Endodermal cell (in vitro differentiated cells): Measurements from ENCODE around the gene GSG1L. TPM values are rescaled to one million over a fixed set of nuclear protein-coding genes. Genes with fewer than 3 reads are reported as not detected.

Experiments used
- DNase-seq: peaks from one replicate; pipeline ENCODE4 v3.0.0-alpha.2; 2017
- H3K27ac ChIP-seq: 2 replicates; pipeline ENCODE4 v1.5.1; 2013; ENCODE audit warnings: mild to moderate bottlenecking, low read depth, low read length, moderate library complexity
- H3K27me3 ChIP-seq: 2 replicates; pipeline ENCODE4 v1.6.1; 2013; ENCODE audit warnings: mild to moderate bottlenecking, low read length, moderate library complexity; ENCODE audit not compliant: insufficient read depth, control insufficient read depth, poor library complexity, severe bottlenecking
- H3K36me3 ChIP-seq: 2 replicates; pipeline ENCODE4 v1.7.0; 2013; ENCODE audit warnings: mild to moderate bottlenecking, low read length, moderate library complexity; ENCODE audit not compliant: control insufficient read depth, insufficient read depth
- H3K4me1 ChIP-seq: one replicate; pipeline ENCODE4 v1.7.0; 2013; ENCODE audit warnings: low read length; ENCODE audit not compliant: control insufficient read depth, insufficient read depth
- H3K4me3 ChIP-seq: 2 replicates; pipeline ENCODE4 v1.5.1; 2013; ENCODE audit warnings: mild to moderate bottlenecking, low read length, moderate library complexity
- H3K9ac ChIP-seq: 2 replicates; pipeline ENCODE4 v1.6.1; 2013; ENCODE audit warnings: mild to moderate bottlenecking, low read length, moderate library complexity; ENCODE audit not compliant: poor library complexity, severe bottlenecking; ENCODE audit errors: extremely low read depth
- H3K9me3 ChIP-seq: 2 replicates; pipeline ENCODE4 v1.6.1; 2013; ENCODE audit warnings: mild to moderate bottlenecking, low read length, moderate library complexity; ENCODE audit not compliant: control insufficient read depth
- H3K27ac Mint-ChIP-seq: 2 replicates; pipeline ENCODE4 v1.8.0; 2020; ENCODE audit warnings: mixed read lengths
- H3K27me3 Mint-ChIP-seq: 2 replicates; pipeline ENCODE4 v1.8.0; 2021; ENCODE audit warnings: mild to moderate bottlenecking, mixed read lengths; ENCODE audit not compliant: insufficient read depth
- H3K36me3 Mint-ChIP-seq: 2 replicates; pipeline ENCODE4 v1.8.0; 2020; ENCODE audit warnings: low read depth, mixed read lengths
- H3K4me1 Mint-ChIP-seq: 2 replicates; pipeline ENCODE4 v1.8.0; 2020; ENCODE audit warnings: mixed read lengths
- H3K4me3 Mint-ChIP-seq: 2 replicates; pipeline ENCODE4 v1.8.0; 2020; ENCODE audit warnings: mild to moderate bottlenecking, moderate library complexity, mixed read lengths
- H3K9me3 Mint-ChIP-seq: 2 replicates; pipeline ENCODE4 v1.8.0; 2020; ENCODE audit warnings: mild to moderate bottlenecking, mixed read lengths
- WGBS, 2 experiments: methylation state at CpG; one replicate each; pipeline versions ENCODE4 v1.1.5 to v1.1.7; 2013; ENCODE audit warnings: missing lambda C conversion rate in 2 of 2, mixed read lengths in 1 of 2; ENCODE audit not compliant: insufficient coverage in 1 of 2, insufficient read length in 1 of 2; 5-methylcytosine and 5-hydroxymethylcytosine counted together
- total RNA-seq, 2 donors: library from RNA; stranded (reverse); fragmentation: NEBNext Ultra II Directional in 1 of 2; extraction: Animal tissue kit (Norgen Biotek cat#: 25700) in 1 of 2; gene quantifications; 2 replicates in 1 of 2; 3 replicates in 1 of 2; pipeline ENCODE4 v1.2.1, GENCODE V29; 2021
- TF ChIP-seq, protein P1 (sequence below): fragments of 200-600 bp; sonication (generic); conservative IDR thresholded peaks from 2 replicates; pipeline ENCODE4 v1.5.0; 2021; ENCODE audit warnings: antibody characterized with exemption, mild to moderate bottlenecking

Gene GSG1L
- total RNA-seq, 2 donors from 2014 or later, result 0.24 TPM; not detected in 1

DNA sequence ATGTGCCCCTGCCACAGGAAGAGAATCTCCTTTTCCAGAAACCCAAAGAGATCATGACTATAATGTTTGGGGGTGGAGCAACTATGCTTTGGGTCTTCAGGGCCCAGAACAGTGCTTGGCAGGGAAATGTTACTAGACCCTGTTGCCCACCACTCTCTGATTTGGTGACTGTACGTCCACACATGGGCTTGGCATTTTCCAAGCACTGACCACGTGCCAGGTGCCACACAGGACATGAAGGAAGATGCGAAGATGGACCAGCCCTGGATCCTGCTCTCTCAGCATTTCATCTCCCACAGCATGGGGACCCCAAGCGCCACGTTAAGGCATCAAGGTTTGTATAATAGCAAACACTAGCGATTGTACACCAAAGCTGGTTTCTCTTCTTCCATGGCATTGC lies 50.1 kb downstream of the GSG1L start:
- Histone ChIP-seq H3K27me3 (peaks cover 44% of the 10 kb centered on the region), H3K9ac (no peak overlapping the region), H3K4me1 (no peaks in the 10 kb centered on the region), H3K4me3 (no peak overlapping the region), H3K36me3 (no peaks in the 10 kb centered on the region), H3K9me3 (no peaks in the 10 kb centered on the region), H3K27ac (no peak overlapping the region)
- Mint-ChIP-seq H3K27ac (no peak overlapping the region), H3K27me3 (peaks cover 35% of the 10 kb centered on the region), H3K9me3 (peaks cover 2% of the 10 kb centered on the region), H3K4me1 (no peaks in the 10 kb centered on the region), H3K36me3 (no peaks in the 10 kb centered on the region), H3K4me3 (no peak overlapping the region)
- 75 to 81% methylated on average over 6 of the region's 6 CpGs for WGBS, 2 experiments
- DNase-seq, result no peak
- TF ChIP-seq, protein P1, sequence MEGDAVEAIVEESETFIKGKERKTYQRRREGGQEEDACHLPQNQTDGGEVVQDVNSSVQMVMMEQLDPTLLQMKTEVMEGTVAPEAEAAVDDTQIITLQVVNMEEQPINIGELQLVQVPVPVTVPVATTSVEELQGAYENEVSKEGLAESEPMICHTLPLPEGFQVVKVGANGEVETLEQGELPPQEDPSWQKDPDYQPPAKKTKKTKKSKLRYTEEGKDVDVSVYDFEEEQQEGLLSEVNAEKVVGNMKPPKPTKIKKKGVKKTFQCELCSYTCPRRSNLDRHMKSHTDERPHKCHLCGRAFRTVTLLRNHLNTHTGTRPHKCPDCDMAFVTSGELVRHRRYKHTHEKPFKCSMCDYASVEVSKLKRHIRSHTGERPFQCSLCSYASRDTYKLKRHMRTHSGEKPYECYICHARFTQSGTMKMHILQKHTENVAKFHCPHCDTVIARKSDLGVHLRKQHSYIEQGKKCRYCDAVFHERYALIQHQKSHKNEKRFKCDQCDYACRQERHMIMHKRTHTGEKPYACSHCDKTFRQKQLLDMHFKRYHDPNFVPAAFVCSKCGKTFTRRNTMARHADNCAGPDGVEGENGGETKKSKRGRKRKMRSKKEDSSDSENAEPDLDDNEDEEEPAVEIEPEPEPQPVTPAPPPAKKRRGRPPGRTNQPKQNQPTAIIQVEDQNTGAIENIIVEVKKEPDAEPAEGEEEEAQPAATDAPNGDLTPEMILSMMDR, result no peak

DNA sequence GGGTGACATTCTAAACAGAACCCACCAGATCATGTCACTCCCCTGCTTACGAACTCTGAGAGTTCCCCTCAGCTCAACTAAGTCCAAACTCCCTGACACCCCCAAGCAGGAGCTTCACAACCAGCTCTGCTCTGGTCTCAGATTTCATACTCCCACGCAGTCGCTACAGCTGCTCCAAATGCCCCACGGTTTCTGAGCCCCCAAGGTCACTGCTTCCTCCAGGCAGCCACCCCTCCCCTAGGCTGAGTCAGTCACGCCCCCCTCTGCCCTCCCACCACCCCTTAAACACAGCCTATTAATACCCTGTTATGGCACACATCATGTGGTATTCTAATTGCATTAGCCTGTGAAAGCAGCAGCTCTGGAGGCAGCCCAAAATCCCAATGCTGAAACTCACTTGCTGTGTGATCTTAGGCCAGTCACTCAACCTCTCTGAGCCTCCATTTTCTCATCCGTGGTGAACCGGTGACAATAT lies 51.5 kb downstream of the GSG1L start:
- TF ChIP-seq, protein P1, result no peak
- Histone ChIP-seq H3K4me3 (no peak overlapping the region), H3K27ac (no peak overlapping the region), H3K36me3 (no peaks in the 10 kb centered on the region), H3K9me3 (no peaks in the 10 kb centered on the region), H3K4me1 (no peaks in the 10 kb centered on the region), H3K27me3 (peaks cover 58% of the 10 kb centered on the region), H3K9ac (no peak overlapping the region)
- DNase-seq, result no peak
- Mint-ChIP-seq H3K4me3 (no peak overlapping the region), H3K36me3 (no peaks in the 10 kb centered on the region), H3K9me3 (no peaks in the 10 kb centered on the region), H3K27ac (no peak overlapping the region), H3K27me3 (peaks cover 43% of the 10 kb centered on the region), H3K4me1 (peaks cover 2% of the 10 kb centered on the region)
- 76 to 100% methylated on average over 1 to 7 of the region's 7 CpGs for WGBS, 2 experiments

DNA sequence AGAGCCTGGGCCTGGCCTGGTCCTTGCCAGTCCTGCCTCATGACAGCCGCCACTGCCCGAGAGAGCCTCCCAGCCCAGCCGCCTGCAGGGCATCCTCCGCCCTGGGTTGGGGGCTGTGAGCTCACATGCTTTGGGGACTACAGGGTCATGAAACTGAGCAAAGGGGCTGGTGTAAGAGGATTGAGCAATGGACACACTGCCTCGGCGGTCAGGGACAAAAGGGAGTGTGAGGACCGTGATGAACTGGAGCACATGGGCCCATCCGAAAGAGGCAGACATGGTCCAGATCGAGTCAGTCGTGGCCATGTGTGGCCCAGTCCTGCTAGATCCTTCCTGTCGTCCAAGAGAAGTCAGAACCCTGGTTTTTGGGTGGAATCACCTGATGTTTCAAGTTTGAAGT lies 52.3 kb downstream of the GSG1L start:
- H3K4me1 Mint-ChIP-seq, result peaks cover 3% of the 10 kb centered on the region
- H3K27ac Mint-ChIP-seq, result no peak overlapping the region
- no peak overlapping the region for H3K4me3 ChIP-seq
- H3K9ac ChIP-seq, result no peak overlapping the region
- no peaks in the 10 kb centered on the region for H3K9me3 ChIP-seq
- no peaks in the 10 kb centered on the region for H3K4me1 ChIP-seq
- H3K27me3 Mint-ChIP-seq, result peaks cover 45% of the 10 kb centered on the region
- no peaks in the 10 kb centered on the region for H3K36me3 ChIP-seq
- H3K27ac ChIP-seq, result no peak overlapping the region
- TF ChIP-seq, protein P1, result no peak
- H3K27me3 ChIP-seq, result peaks cover 53% of the 10 kb centered on the region
- H3K36me3 Mint-ChIP-seq, result no peaks in the 10 kb centered on the region
- no peak overlapping the region for H3K4me3 Mint-ChIP-seq
- no peaks in the 10 kb centered on the region for H3K9me3 Mint-ChIP-seq
- 92 to 94% methylated on average over 9 to 11 of the region's 11 CpGs for WGBS, 2 experiments
- DNase-seq, result no peak
